Measurements from ENCODE around the gene TMEM158.

TMEM158 gene

GRCh38 chr3:45269952-45270351 is 43.9 kb upstream of the TMEM158 start:
- no peak for DNase-seq (ENCODE audit: low spot score)
- TF ChIP-seq CTCF (IDR thresholded peaks at IDR 0.05; ENCODE audit: borderline replicate concordance, control extremely low read depth, extremely low read depth, insufficient read depth, missing control alignments) = no peak
- in situ Hi-C loops (cut with MboI; ENCODE audit: low sequenced_read_pairs, unreplicated experiment) = no loop called here

GRCh38 chr3:45267097-45267496 is 41.0 kb upstream of the TMEM158 start:
- TF ChIP-seq CTCF (IDR thresholded peaks at IDR 0.05; ENCODE audit: borderline replicate concordance, control extremely low read depth, extremely low read depth, insufficient read depth, missing control alignments) = no peak
- no peak for DNase-seq (ENCODE audit: low spot score)
- in situ Hi-C loops (cut with MboI; ENCODE audit: low sequenced_read_pairs, unreplicated experiment) = no loop called here

- no peak for DNase-seq (ENCODE audit: low spot score)
- in situ Hi-C loops (cut with MboI; ENCODE audit: low sequenced_read_pairs, unreplicated experiment) = no loop called here
- TF ChIP-seq CTCF (IDR thresholded peaks at IDR 0.05; ENCODE audit: borderline replicate concordance, control extremely low read depth, extremely low read depth, insufficient read depth, missing control alignments) = no peak
Observed at GRCh38 chr3:45261333-45262110, 35.4 kb upstream of the TMEM158 start.

- TF ChIP-seq CTCF (IDR thresholded peaks at IDR 0.05; ENCODE audit: borderline replicate concordance, control extremely low read depth, extremely low read depth, insufficient read depth, missing control alignments) = no peak
- in situ Hi-C loops (cut with MboI; ENCODE audit: low sequenced_read_pairs, unreplicated experiment) = no loop called here
- DNase-seq (ENCODE audit: low spot score) = no peak
Observed at GRCh38 chr3:45259133-45259532, 33.0 kb upstream of the TMEM158 start.

GRCh38 chr3:45258317-45258716 is 32.2 kb upstream of the TMEM158 start:
- in situ Hi-C loops (cut with MboI; ENCODE audit: low sequenced_read_pairs, unreplicated experiment) = no loop called here
- TF ChIP-seq CTCF (IDR thresholded peaks at IDR 0.05; ENCODE audit: borderline replicate concordance, control extremely low read depth, extremely low read depth, insufficient read depth, missing control alignments) = no peak

GRCh38 chr3:45253316-45253715 is 27.2 kb upstream of the TMEM158 start:
- no peak for DNase-seq (ENCODE audit: low spot score)
- TF ChIP-seq CTCF (IDR thresholded peaks at IDR 0.05; ENCODE audit: borderline replicate concordance, control extremely low read depth, extremely low read depth, insufficient read depth, missing control alignments) = no peak
- in situ Hi-C loops (cut with MboI; ENCODE audit: low sequenced_read_pairs, unreplicated experiment) = no loop called here

More at GRCh38 chr3:45258317-45258716, 32.2 kb upstream of the TMEM158 start:
- DNase-seq (ENCODE audit: low spot score) = no peak

Measured in GM13976 (cell line).